Fibroblast of skin of left quadriceps (primary cell): ENCODE measurements around the gene HTR4.

Experiments
- DNase-seq, 2 experiments: peaks; one replicate each; pipeline ENCODE4 v3.0.0-alpha.2; 2013; ENCODE audit warnings: low read depth in 2 of 2

Gene HTR4

DNA sequence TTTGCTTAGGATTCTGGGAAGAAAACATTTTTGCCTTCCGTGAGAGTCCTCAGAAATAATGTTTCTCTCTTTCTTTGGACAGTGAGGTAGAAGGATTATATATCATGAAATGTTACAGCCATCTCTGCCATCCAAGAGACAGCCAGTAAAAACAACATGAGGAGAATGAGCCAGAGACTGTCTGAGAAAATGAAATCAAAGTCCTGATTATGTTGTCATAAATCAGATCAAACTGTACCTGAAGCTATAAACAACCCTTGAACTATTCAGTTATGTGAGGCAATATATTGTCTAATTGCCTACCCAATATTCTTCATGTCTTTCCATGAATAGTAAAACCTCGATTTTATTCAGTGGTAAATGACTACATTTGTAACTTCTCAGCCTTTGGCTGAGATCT is 9.2 kb upstream of the HTR4 start:
- no peak for DNase-seq

DNA sequence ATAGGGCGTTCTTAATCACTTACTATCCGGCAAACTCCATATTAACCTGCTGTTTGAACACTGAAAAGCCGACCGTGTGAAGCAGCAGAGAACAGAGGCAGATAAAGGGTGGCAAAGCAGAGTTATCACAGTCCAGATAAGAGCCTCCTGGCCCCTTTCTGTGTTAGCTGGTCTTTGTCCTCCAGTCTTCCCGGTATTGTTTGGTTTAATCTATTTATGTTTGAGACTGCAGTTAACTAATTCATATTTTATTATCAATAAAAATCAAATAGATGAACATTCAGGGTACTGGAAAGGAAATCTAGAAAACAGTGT is 6.0 kb upstream of the HTR4 start:
- no peak for DNase-seq

- no peak for DNase-seq
Observed at GRCh38 chr5:148659641-148660345, 5.5 kb upstream of the HTR4 start.

DNA sequence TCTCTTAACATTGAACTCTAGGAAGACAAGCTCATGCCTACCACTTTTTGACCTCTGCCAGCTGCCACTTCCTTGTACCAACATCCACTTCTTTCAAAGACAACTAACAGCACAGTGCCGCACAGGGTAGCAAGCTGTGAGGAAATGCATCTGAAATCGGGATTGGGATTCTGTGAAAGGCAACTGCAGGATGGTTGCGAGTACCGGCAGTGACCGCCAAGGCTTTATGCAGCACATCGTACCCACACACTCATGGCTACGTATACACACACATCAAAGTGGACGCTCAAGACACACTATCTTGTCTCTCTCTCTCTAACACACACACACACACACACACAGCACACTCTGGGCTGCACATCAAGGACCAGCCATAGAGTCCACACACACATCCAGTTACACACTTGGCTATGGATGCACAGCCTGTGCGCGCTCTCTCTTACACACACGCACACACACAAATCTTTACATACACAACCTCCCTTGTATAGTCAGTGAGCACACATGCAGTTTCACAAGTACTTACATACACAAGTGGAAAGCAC is 964 bp downstream of the HTR4 start:
- no peak for DNase-seq

- DNase-seq = no peak
Observed at GRCh38 chr5:148651528-148651927, 2.8 kb downstream of the HTR4 start.

DNA sequence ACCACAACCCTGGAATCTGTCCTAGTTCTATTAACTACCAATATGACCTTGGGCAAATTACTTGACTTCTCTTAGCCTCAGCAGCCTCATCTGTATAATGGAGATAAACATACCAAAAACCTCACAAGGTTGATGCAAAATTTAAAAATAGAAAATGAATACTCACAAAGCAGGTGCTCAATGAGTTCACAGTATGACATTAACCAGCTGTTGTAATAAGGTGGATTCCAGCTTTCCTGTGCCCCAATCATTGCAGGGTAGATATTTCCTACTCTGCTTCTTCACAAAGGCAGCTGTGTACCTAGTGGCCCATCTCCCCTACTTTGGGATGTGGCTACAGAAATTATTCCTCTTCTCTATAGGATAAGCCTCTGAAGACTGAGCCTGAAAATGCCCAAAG is 8.8 kb downstream of the HTR4 start:
- no peak for DNase-seq

DNA sequence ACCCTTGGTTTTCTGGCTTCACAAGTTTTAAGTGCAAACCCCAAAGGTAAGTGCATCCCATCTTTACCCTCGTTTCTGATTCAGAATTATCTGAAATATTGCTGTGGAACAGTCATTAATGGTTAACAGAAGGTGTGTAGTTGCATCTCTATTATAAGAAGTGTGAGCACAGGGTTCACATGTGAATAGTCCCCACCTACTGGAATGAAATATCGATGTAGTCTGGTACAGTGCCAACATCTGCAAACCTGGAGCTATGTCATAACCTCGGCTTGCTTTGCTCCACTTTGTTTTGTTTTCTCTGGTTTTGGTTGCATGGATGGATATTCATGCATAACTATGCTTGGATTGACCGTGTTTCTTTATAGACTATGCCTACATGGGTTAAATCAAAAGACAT is 12.6 kb downstream of the HTR4 start:
- no peak for DNase-seq

DNA sequence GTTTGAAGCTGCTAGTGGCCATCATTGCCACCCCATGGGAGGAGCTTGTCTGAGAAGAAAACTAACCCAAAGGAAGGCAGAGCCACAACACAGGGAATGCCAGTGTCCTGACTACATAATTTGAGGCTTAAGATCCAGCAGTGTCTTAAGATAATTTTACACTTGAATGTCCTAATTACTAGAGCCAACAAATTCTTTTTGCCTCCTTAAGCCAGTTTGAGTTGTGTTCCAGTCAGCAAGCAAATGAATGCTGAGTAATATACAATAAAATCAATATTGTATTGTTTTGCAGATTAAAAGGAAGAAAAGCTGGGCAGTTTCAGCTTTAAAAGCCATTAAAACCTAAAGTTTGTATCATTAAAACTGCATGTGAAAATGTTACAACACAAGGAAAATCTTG is 13.9 kb downstream of the HTR4 start:
- DNase-seq = no peak

DNA sequence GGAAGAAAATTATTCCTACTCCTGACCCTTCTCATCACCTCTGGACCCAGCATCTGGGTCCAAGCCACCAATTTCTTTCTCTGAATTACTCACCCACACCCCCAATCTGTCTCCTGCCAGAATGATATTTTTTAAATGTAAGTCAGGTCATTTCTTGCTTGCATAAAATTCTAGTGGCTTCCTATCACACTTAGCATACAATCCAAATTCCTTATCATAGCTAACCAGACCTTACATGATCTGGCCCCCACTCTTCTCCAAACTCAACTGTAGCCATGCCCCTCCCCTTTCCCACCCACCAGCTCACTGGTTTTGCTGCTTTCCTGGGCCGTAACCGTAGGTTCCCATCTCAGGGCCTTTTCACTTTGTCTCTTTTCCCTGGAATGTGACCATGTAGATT is 15.2 kb downstream of the HTR4 start:
- no peak for DNase-seq

GRCh38 chr5:148636353-148636752 is 18.0 kb downstream of the HTR4 start:
- no peak for DNase-seq

DNA sequence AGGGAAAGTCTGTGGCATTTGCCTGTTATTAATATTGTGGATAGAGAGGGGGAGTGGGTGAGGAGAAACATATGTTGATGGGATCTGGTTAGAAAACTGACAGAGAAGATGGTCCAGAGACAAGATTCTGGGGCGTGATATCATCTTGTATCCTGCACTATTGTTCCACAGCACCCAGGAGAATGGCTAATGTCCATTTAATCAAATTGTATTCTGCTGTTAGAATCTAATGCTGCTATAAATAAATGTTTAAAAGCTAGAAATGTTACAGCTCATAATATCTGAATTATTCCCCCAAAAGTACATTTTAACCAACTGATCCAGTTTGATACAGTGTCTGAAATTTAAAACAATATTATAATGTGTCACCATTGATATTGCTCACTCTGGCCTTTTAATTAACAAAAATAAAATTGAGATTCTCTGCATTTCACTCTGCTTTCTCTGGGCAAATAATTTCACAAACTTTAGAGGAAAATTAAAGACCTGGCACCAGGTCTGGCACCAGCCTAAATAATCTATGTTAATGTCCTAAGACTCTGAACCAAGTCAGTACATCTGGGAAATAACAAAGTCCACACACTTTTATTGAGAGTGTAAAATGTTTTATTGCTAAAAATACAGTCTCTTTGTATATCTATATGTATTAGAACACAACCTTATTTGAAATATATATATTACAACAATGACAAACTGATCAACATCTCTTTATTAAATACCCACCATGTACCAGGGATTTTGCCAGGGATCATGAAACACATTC is 18.8 kb downstream of the HTR4 start:
- no peak for DNase-seq

DNA sequence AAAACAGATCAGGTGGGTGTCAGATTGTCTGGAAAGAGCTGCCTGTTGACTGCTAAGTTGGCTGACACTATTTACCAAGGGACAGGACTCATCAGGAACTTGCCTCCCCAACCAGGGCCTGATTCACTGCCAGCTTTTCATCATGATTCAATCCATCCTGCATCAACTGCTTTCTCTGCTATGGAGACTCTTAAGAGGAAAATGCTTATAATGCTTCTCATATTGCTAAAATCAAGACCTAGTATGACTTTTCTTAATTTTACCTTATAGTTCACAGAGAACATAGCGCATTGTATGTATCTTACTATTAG is 21.3 kb downstream of the HTR4 start:
- no peak for DNase-seq

GRCh38 chr5:148632255-148633066 is 21.9 kb downstream of the HTR4 start:
- DNase-seq = no peak

DNA sequence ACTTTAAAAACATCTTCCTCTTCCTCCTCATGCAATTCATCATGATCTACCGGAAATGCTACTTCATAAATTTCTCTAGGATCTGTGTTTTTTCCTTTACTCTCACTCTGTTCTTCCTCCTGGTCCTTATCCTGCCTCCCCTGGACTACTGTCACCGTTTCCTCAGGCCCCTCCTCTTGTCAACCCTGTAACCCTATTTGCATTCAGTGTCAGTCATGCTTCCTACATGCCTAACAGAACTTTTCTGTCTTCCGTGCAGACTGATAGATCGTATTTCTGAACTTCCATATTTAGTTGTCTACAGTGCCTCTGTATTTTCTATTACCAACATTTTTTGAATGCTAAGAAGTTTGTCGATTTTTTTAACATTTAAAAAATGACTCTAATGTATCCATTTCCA is 27.3 kb downstream of the HTR4 start:
- no peak for DNase-seq

DNA sequence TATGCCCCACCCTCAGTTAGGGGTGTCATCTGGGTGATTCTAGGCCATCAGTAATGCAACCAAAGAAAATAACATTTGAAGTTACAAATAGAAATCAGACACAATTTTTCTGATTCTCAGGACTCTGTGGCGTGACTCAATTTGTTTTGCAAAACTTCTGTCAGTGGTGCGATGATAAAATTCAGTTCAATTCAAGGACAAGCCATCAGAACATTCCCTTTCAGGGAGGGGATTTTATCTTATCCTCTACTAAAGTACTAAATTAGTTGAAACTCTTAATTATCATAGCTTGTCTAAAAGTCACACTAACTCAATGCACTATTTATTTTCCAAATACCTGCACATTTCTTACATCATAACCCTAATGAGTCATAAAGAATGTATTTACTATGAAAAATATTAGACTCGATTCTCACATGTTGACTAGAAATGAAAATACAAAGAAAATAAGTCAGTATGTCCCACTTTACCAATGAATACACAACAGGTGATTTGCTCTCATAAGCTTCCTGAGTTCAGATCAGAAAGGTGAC is 28.2 kb downstream of the HTR4 start:
- DNase-seq = no peak

GRCh38 chr5:148625250-148625649 is 29.1 kb downstream of the HTR4 start:
- DNase-seq = no peak

- DNase-seq = no peak
Observed at GRCh38 chr5:148623741-148624140, 30.6 kb downstream of the HTR4 start.

GRCh38 chr5:148623101-148623500 is 31.2 kb downstream of the HTR4 start:
- no peak for DNase-seq

DNA sequence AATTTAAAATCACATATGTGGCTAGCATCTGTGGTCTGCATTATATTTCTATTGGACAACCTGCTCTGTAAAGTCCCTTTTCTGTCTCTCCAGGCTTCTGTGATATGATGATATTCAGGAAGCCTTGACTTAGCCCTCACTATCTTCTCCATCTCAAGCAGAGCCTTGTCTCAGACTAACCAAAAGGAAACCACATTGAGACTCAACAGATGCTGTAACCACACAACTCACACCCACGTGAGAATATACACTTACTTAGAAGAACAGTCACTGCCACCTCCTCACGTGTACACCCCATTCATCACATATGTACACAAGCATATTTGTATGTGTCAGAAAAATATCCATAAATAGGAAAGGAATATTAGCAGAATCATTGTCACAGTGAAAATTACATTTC is 33.6 kb downstream of the HTR4 start:
- DNase-seq = no peak

DNA sequence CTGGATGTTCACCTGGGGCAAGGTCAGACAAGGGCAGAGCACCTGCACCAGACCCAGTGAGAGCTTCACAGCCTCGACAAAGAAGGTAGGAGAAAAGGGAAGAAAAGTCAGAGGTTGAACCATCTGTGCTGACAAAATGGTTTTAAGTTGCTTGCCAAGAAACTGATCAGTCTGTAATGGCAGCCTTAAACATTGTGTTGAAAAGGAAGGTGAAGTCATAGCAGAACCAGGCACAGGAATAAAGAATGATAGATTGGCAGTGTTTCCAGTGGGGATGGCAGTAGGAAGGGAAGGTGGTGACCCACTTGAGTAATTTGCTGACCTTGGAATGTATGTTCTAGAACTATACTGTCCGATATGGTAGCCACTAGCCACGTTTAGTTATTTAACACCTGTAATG is 34.2 kb downstream of the HTR4 start:
- no peak for DNase-seq

DNA sequence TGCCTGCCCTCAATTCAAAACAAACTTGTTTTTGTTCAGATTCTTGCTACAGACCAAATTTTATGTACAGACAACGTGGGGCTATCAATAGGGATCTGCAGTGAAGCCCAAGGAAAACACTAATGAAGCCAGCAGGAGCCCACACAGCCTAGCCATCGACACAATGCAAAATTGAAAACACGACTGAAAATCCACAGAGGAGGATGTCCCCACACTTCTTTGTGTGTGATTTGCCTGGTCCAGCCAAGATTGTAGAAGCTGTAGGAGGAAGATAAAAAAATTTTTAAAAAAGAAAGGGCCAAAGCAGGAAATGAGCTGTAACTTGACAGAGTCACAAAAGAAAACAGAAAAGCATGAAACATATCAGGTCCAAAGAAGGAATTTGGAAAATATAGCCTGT is 34.8 kb downstream of the HTR4 start:
- no peak for DNase-seq

DNA sequence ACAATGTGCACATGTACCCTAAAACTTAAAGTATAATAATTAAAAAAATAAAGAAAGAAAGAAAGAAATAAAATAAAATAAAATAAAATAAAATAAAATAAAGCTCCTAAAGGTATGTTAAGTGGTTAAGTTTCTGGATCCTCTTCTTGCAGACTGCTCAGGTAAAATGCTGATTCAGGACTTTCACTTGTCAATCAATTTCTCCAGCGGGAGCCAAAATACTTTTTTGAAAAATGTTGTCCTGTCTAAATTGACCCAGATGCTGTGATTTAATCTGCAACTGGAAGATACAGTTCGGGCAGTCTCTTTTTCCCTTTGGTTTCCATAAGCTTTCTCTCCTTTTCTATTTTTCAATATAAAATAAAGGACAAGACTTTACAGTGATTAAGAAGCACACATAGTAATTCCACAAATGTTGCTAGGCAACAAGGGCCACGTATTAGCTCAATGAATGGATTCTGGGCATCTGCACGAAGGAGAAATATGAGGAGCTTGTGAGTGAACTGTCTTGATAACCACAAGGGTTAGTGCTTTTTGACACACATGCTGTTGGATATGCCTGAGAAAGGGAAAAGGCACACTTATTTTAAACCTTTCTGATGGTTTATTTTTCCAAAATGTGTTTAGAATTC is 38.6 kb downstream of the HTR4 start:
- DNase-seq = no peak
